SH-SY5Y (cell line): Measurements from ENCODE around the gene CBLB.

ENCODE experiments used
- GATA2 ChIP-seq: IDR thresholded peaks from 2 replicates; pipeline ENCODE4 v1.6.1; 2011; ENCODE audit warnings: mild to moderate bottlenecking, low read depth, low read length
- GATA3 ChIP-seq: IDR thresholded peaks from 2 replicates; pipeline ENCODE4 v1.6.1; 2011; ENCODE audit warnings: low read depth, mild to moderate bottlenecking, low read length, moderate library complexity

DNA sequence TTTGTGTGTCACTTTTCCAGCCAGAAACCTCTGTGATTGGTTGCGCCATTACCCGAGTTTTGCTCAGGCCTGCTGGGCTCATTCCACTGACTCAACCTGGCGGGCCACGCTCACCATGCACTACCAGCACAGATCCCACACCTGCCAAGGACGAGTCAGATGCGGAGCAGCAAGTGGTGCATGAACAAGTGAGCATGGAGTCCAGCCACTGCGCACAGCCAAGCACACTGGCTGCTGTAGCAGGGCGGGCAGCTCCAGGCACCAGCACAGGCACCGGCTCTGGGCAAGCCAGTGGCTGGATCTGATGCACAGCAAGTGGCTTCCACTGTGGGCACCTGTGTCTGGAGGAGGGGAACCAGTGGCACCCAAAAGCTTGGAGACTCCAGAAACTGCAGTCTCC lies 110.4 kb downstream of the CBLB start:
- TF ChIP-seq GATA3 (no peak), GATA2 (no peak)
